ENCODE measurements around the gene OAS3. TPM values are rescaled to one million over a fixed set of nuclear protein-coding genes. Genes with fewer than 3 reads are reported as not detected.
"Not testable (repeated sequence)": the region's sequence is repeated elsewhere in the genome, so short reads cannot be mapped to it uniquely, and the experiment has no call there.

The OAS3 gene
- total RNA-seq, 1 experiment from 2014 or later, result 19.1 TPM

DNA sequence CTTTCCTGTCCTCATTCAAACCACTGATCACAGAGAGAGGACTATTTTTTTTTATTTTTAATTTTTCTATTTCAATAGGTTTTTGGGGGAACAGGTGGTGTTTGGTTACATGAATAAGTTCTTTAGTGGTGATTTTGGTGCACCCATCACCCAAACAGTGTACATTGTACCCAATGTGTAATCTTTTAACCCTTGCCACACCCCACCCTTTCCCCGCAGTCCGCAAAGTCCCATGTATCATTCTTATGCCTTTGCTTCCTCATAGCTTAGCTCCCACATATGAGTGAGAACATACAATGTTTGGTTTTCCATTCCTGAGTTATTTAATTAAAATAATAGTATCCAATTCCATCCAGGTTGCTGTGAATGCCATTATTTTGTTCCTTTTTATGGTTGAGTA, 24.4 kb upstream of the OAS3 start:
- in situ Hi-C loops (cut with HindIII; ENCODE audit: low pct_unique_long_range_greater_than_20kb, low sequenced_read_pairs); DNase-seq (ENCODE audit: low read depth): not testable (repeated sequence)

DNA sequence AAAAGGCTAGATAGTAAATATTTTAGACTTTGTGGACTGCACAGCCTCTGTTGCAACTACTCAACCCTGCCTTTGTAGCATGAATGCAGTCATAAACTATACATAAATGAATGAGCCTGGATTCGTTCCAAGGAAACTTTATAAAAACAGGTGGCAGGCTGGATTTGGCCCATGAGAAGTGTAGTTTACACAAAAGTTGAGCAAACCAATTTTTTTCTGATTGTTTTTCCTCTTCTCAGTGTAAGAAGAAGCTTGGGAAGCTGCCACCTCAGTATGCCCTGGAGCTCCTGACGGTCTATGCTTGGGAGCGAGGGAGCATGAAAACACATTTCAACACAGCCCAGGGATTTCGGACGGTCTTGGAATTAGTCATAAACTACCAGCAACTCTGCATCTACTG, 22.0 kb upstream of the OAS3 start:
- peak; percentile 24 for DNase-seq (ENCODE audit: low read depth)
- in situ Hi-C loops (cut with HindIII; ENCODE audit: low pct_unique_long_range_greater_than_20kb, low sequenced_read_pairs), result no loop called here

- in situ Hi-C loops (cut with HindIII; ENCODE audit: low pct_unique_long_range_greater_than_20kb, low sequenced_read_pairs), result no loop called here
Observed at GRCh38 chr12:112919121-112919520, 19.2 kb upstream of the OAS3 start.

GRCh38 chr12:112924986-112925385, 13.3 kb upstream of the OAS3 start:
- DNase-seq (ENCODE audit: low read depth), result no peak
- in situ Hi-C loops (cut with HindIII; ENCODE audit: low pct_unique_long_range_greater_than_20kb, low sequenced_read_pairs), result no loop called here

More at GRCh38 chr12:112919121-112919520, 19.2 kb upstream of the OAS3 start:
- DNase-seq (ENCODE audit: low read depth), result no peak

- in situ Hi-C loops (cut with HindIII; ENCODE audit: low pct_unique_long_range_greater_than_20kb, low sequenced_read_pairs); DNase-seq (ENCODE audit: low read depth): not testable (repeated sequence)
Observed at GRCh38 chr12:112926416-112927033, 11.7 kb upstream of the OAS3 start.

GRCh38 chr12:112927475-112927874, 10.8 kb upstream of the OAS3 start:
- in situ Hi-C loops (cut with HindIII; ENCODE audit: low pct_unique_long_range_greater_than_20kb, low sequenced_read_pairs), result no loop called here
- DNase-seq (ENCODE audit: low read depth), result no peak

DNA sequence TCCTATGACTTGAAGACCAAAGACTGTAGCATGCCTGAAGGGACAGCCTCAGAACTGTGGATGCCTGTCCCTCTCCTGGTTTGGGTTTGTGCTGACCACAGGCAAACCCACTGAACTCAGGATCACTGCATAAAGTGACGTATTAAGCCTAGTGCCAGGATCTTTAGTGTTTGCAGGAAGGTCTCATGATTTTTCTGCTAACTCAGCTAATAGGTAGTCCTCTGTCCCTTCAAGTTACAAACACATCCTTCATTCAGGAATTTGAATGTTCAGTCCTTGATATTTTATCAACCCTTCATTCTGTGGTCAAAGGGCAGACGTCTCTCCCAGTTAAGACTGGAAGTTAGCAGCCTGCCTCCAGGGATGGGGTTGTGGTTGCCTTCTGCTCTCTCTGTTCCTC, 10.3 kb upstream of the OAS3 start:
- no peak for DNase-seq (ENCODE audit: low read depth)
- in situ Hi-C loops (cut with HindIII; ENCODE audit: low pct_unique_long_range_greater_than_20kb, low sequenced_read_pairs), result no loop called here

- no peak for DNase-seq (ENCODE audit: low read depth)
- in situ Hi-C loops (cut with HindIII; ENCODE audit: low pct_unique_long_range_greater_than_20kb, low sequenced_read_pairs), result no loop called here
Observed at GRCh38 chr12:112928978-112929377, 9.3 kb upstream of the OAS3 start.

DNA sequence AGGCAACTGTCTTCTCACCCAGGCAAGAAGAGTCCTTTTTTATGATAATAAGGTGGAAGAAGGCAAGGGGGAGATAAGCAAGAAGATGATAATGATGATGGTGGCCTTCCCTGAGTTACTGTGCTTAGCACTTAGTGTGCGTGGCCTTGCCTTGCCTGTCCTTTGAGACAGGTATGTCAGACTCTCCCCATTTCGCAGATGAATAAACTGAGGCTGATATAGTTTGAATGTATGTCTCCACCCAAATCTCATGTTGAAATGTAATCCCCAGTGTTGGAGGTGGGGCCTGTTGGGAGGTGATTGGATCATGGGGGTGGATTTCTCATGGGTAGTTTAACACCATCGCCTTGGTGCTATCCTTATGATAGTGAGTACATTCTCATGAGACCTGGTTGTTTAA, 8.6 kb upstream of the OAS3 start:
- in situ Hi-C loops (cut with HindIII; ENCODE audit: low pct_unique_long_range_greater_than_20kb, low sequenced_read_pairs), result no loop called here
- DNase-seq (ENCODE audit: low read depth), result no peak

DNA sequence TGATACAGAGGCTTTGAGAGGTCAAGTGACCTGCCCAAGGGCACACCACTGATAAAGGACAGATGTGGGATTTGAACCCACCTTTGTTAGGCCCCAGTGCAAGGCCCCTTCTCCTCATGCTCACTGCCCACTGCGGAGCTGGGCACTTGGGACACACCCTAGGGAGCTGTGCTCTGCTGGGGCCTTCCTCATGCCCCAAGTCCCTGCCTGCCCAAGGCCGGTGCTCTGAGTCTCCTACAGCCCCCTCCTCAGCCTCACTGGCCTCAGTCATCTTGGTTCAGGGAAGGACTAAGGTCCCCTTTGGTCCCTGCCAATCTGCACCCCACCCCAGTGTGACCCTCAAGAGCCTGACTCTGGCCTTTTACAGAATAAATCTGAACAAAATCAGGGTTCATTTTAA, 7.9 kb upstream of the OAS3 start:
- in situ Hi-C loops (cut with HindIII; ENCODE audit: low pct_unique_long_range_greater_than_20kb, low sequenced_read_pairs), result no loop called here
- DNase-seq (ENCODE audit: low read depth), result no peak

DNA sequence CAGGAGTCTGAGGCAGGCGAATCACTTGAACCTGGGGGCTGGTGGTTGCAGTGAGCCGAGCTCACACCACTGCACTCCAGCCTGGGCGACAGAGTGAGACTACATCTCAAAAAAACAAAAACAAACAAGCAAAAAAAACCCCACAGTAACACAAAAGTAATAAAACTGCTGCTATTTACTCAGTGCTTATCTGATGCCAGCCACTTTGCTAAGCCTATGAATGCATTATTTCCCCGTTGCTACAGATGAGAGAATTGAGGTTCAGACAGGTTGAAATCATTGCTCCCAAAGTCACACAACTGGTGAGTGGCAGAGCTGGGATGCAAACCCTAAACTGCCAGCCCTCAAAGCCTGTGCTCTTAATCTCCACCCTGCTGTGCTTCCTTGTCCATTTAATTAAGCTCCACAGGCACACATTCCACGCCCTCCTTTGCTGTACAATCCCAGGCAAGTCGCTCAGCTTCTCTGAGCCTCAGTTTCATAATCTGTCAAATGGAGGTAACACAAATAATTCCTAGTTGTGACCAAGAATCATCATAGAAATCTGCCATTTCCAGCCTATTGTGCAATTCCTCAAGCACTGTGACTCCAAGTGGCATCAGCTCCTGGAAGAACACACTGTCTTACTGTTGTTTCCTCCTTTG, 5.7 kb upstream of the OAS3 start:
- no peak for DNase-seq (ENCODE audit: low read depth)
- in situ Hi-C loops (cut with HindIII; ENCODE audit: low pct_unique_long_range_greater_than_20kb, low sequenced_read_pairs), result no loop called here

DNA sequence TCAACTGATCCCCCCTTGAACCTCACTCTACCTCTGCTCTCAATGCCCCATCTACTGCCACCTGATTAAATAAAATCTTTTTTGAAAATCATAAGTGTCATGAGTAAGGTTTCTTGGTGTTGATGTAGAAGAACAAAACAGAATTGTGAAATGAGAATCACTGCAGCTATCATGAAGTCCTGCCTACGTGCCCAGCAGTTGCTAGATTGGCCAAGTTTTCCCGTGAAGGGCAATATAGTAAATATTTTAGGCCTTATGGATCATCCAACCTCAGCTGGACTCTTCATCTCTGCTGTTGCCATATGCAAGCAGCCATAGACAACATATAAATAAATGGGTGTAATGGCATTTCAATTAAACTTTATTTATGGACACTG, 5.2 kb upstream of the OAS3 start:
- in situ Hi-C loops (cut with HindIII; ENCODE audit: low pct_unique_long_range_greater_than_20kb, low sequenced_read_pairs), result no loop called here
- DNase-seq (ENCODE audit: low read depth), result no peak

- in situ Hi-C loops (cut with HindIII; ENCODE audit: low pct_unique_long_range_greater_than_20kb, low sequenced_read_pairs), result no loop called here
- DNase-seq (ENCODE audit: low read depth), result no peak
Observed at GRCh38 chr12:112936264-112936663, 2.0 kb upstream of the OAS3 start.

DNA sequence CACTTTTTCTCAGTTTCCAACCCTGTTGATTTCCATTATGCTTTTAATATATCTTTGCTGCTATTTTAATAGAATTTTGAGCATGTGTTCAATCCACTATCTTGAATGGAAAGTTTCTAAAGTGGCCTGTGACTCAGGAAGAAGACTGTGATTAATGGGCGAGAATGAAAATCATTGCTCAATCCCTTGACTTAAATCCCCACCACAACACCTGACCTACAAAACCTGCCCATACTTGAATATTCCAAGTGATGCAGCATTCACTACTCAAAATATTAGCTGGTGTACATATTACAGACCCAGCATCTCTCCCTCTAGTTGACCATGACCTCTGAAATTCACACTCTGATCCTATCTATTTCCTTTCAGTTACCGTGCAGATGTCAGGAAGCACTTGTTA, 1.3 kb upstream of the OAS3 start:
- DNase-seq (ENCODE audit: low read depth), result peak; percentile 8
- in situ Hi-C loops (cut with HindIII; ENCODE audit: low pct_unique_long_range_greater_than_20kb, low sequenced_read_pairs), result no loop called here

GRCh38 chr12:112938751-112939150, 477 bp downstream of the OAS3 start:
- in situ Hi-C loops (cut with HindIII; ENCODE audit: low pct_unique_long_range_greater_than_20kb, low sequenced_read_pairs), result no loop called here
- DNase-seq (ENCODE audit: low read depth), result no peak

GRCh38 chr12:112939761-112940381, 1.6 kb downstream of the OAS3 start:
- no peak for DNase-seq (ENCODE audit: low read depth)
- in situ Hi-C loops (cut with HindIII; ENCODE audit: low pct_unique_long_range_greater_than_20kb, low sequenced_read_pairs), result no loop called here

DNA sequence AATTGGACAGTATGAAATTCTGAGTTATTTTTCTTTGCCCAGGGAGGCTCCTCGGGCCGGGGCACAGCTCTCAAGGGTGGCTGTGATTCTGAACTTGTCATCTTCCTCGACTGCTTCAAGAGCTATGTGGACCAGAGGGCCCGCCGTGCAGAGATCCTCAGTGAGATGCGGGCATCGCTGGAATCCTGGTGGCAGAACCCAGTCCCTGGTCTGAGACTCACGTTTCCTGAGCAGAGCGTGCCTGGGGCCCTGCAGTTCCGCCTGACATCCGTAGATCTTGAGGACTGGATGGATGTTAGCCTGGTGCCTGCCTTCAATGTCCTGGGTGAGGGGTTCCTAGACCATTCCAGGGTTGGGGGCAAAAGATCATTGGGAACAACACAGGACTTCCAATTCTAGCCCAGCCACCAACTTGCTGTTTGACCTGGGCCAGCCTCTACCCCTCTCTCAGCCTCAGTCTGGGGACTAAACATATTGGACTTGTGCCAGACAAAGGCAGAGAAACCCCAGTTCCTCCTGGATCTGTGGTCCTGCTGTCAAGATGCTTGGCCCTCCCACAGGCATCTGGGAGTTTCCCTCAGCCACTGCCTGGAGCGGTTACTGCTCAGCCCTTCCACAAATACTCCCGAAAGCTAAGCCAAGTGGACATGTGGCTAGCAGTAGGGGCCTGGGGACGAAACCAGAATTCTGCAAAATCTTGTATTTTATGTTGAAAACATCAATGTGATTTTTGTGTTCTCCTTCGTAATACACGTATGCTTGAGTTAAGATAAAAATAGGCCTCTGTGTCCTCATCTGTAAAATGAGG, 3.5 kb downstream of the OAS3 start:
- in situ Hi-C loops (cut with HindIII; ENCODE audit: low pct_unique_long_range_greater_than_20kb, low sequenced_read_pairs), result no loop called here
- DNase-seq (ENCODE audit: low read depth), result no peak

- in situ Hi-C loops (cut with HindIII; ENCODE audit: low pct_unique_long_range_greater_than_20kb, low sequenced_read_pairs), result no loop called here
- no peak for DNase-seq (ENCODE audit: low read depth)
Observed at GRCh38 chr12:112942572-112942971, 4.3 kb downstream of the OAS3 start.

GRCh38 chr12:112944024-112944690, 5.9 kb downstream of the OAS3 start:
- in situ Hi-C loops (cut with HindIII; ENCODE audit: low pct_unique_long_range_greater_than_20kb, low sequenced_read_pairs), result no loop called here
- no peak for DNase-seq (ENCODE audit: low read depth)
